ENCODE data around the gene CXCR6.

DNA sequence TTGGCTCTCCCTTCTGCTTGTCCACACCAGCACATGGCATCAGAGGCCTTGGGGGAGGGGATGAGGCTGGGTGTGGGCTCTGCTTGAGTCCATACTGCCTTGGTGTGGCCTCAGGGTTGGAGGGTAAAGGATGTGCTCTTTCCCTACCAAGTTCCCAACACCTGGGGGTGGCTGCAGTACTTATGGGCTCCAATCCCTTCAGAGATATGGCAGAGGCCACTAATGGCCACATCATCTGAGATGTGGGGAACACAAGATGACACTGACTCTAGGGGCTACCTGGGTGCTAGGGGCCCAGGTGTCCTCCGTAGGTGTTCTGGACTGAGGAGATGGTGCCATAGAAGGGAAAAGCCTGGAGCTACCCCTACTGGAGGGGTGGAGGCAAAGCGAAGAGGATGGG lies 6.9 kb downstream of the CXCR6 start:
- TF ChIP-seq POLR2A (IDR thresholded peaks at IDR 0.05) (no peak), CTCF (IDR thresholded peaks at IDR 0.05) (no peak)

All from lower leg skin (tissue), 3 donors.